ENCODE measurements around the gene AKAP13.
"Not testable (repeated sequence)": the region's sequence is repeated elsewhere in the genome, so short reads cannot be mapped to it uniquely, and the experiment has no call there.

GRCh38 chr15:85349062-85349461 lies 31.3 kb upstream of the AKAP13 start:
- not testable (repeated sequence) for TF ChIP-seq CTCF (tag by site-specific recombination; IDR thresholded peaks at IDR 0.05); TRIM28 (IDR thresholded peaks at IDR 0.05; ENCODE audit: borderline replicate concordance, low read length); PATZ1 (tag by site-specific recombination; IDR thresholded peaks at IDR 0.05); ZNF121 (tag by site-specific recombination; IDR thresholded peaks at IDR 0.05)

All from HEK293 (cell line).